ENCODE results near the gene PEX10.

PEX10 gene

GRCh38 chr1:2443277-2444137 lies 31.1 kb upstream of the PEX10 start:
- no peak for FAIRE-seq

- no peak for FAIRE-seq
Observed at GRCh38 chr1:2442661-2443060, 30.3 kb upstream of the PEX10 start.

GRCh38 chr1:2441746-2442145 lies 29.4 kb upstream of the PEX10 start:
- no peak for FAIRE-seq

- peak; percentile 10 for FAIRE-seq
Observed at GRCh38 chr1:2440346-2440745, 28.0 kb upstream of the PEX10 start.

- FAIRE-seq, result no peak
Observed at GRCh38 chr1:2439369-2439768, 27.0 kb upstream of the PEX10 start.

- no peak for FAIRE-seq
Observed at GRCh38 chr1:2438641-2439040, 26.3 kb upstream of the PEX10 start.

- no peak for FAIRE-seq
Observed at GRCh38 chr1:2438038-2438437, 25.7 kb upstream of the PEX10 start.

GRCh38 chr1:2437617-2438016 lies 25.3 kb upstream of the PEX10 start:
- no peak for FAIRE-seq

- no peak for FAIRE-seq
Observed at GRCh38 chr1:2436876-2437275, 24.5 kb upstream of the PEX10 start.

GRCh38 chr1:2435746-2436355 lies 23.5 kb upstream of the PEX10 start:
- FAIRE-seq, result no peak

GRCh38 chr1:2435091-2435490 lies 22.7 kb upstream of the PEX10 start:
- no peak for FAIRE-seq

GRCh38 chr1:2433936-2434655 lies 21.7 kb upstream of the PEX10 start:
- FAIRE-seq, result no peak

GRCh38 chr1:2433196-2433595 lies 20.8 kb upstream of the PEX10 start:
- no peak for FAIRE-seq

GRCh38 chr1:2432441-2432844 lies 20.1 kb upstream of the PEX10 start:
- no peak for FAIRE-seq

GRCh38 chr1:2431518-2431917 lies 19.2 kb upstream of the PEX10 start:
- no peak for FAIRE-seq

- no peak for FAIRE-seq
Observed at GRCh38 chr1:2431103-2431502, 18.7 kb upstream of the PEX10 start.

GRCh38 chr1:2430592-2430973 lies 18.2 kb upstream of the PEX10 start:
- no peak for FAIRE-seq

GRCh38 chr1:2429780-2430591 lies 17.6 kb upstream of the PEX10 start:
- FAIRE-seq, result no peak

GRCh38 chr1:2428490-2428889 lies 16.1 kb upstream of the PEX10 start:
- no peak for FAIRE-seq

GRCh38 chr1:2427976-2428375 lies 15.6 kb upstream of the PEX10 start:
- no peak for FAIRE-seq

- FAIRE-seq, result no peak
Observed at GRCh38 chr1:2427051-2427450, 14.7 kb upstream of the PEX10 start.

- FAIRE-seq, result no peak
Observed at GRCh38 chr1:2426540-2426939, 14.2 kb upstream of the PEX10 start.

GRCh38 chr1:2425892-2426291 lies 13.5 kb upstream of the PEX10 start:
- FAIRE-seq, result no peak
